WTC11 (cell line): ENCODE results near the gene TNXB. TPM values are rescaled to one million over a fixed set of nuclear protein-coding genes. Genes with fewer than 3 reads are reported as not detected.
"Not testable (repeated sequence)": the region's sequence is repeated elsewhere in the genome, so short reads cannot be mapped to it uniquely, and the experiment has no call there.

Source experiments
- ATAC-seq: fragments of 200-7000 bp; cut with Tn5 transposase; 2 replicates; pipeline ENCODE4 v1.10.0; 2021; ENCODE audit warnings: mild to moderate bottlenecking, moderate library complexity
- CTCF ChIA-PET: fragments of 300-600 bp; sonication (Branson Sonifier 250); formaldehyde crosslinking; loops from one replicate; lab custom pipeline; 2021; ENCODE audit warnings: antibody characterized with exemption; lab: Charles Lee
- POLR2A ChIA-PET: fragments of 350-600 bp; sonication (Branson Sonifier 250); formaldehyde crosslinking; loops from one replicate; lab custom pipeline; 2021; ENCODE audit warnings: antibody characterized with exemption; lab: Charles Lee
- DNase-seq: peaks from one replicate; pipeline ENCODE4 v3.0.0; 2021; ENCODE audit warnings: low spot score
- H3K27ac Mint-ChIP-seq: 2 replicates; pipeline ENCODE4 v1.8.0; 2021; ENCODE audit warnings: mixed read lengths
- H3K27me3 Mint-ChIP-seq: 2 replicates; pipeline ENCODE4 v1.8.0; 2021; ENCODE audit warnings: low read depth, mild to moderate bottlenecking, moderate library complexity, mixed read lengths
- H3K36me3 Mint-ChIP-seq: 2 replicates; pipeline ENCODE4 v1.8.0; 2021; ENCODE audit warnings: mixed read lengths
- H3K4me1 Mint-ChIP-seq: 2 replicates; pipeline ENCODE4 v1.8.0; 2022; ENCODE audit warnings: mixed read lengths
- H3K4me3 Mint-ChIP-seq: 2 replicates; pipeline ENCODE4 v1.8.0; 2021; ENCODE audit warnings: mild to moderate bottlenecking, moderate library complexity, mixed read lengths
- H3K9me3 Mint-ChIP-seq: 2 replicates; pipeline ENCODE4 v1.8.0; 2021; ENCODE audit warnings: mixed read lengths
- total RNA-seq: library from RNA; stranded (reverse); gene quantifications from 3 replicates; pipeline ENCODE4 v1.2.3, GENCODE V29; 2021

TNXB gene
- total RNA-seq, 1 experiment from 2014 or later, result 6.4 TPM

DNA sequence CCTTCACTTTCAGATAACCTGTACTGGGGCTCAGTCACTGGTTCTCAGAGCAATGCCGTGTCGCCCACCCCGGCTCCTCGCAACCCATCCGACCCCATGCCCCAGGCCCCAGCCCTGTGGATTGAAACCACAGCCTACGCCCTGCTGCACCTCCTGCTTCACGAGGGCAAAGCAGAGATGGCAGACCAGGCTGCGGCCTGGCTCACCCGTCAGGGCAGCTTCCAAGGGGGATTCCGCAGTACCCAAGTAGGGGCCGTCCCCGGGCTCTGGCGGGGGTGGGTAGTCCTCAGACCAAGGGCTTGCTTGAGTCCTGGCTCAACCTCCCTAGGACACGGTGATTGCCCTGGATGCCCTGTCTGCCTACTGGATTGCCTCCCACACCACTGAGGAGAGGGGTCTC, 79.6 kb downstream of the TNXB start:
- ATAC-seq, CTCF ChIA-PET: not testable (repeated sequence)

DNA sequence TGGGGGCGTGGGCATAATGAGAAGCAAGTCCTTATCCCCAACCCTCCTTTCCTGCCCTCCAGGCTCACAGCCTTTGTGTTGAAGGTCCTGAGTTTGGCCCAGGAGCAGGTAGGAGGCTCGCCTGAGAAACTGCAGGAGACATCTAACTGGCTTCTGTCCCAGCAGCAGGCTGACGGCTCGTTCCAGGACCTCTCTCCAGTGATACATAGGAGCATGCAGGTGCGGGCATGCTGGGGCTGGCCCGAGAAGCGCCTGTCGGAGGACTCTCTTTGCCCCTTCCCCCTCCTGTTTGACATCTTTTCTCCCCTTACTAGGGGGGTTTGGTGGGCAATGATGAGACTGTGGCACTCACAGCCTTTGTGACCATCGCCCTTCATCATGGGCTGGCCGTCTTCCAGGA, 80.5 kb downstream of the TNXB start:
- ATAC-seq, H3K9me3 Mint-ChIP-seq, DNase-seq, H3K27me3 Mint-ChIP-seq, CTCF ChIA-PET, H3K4me1 Mint-ChIP-seq, POLR2A ChIA-PET, H3K4me3 Mint-ChIP-seq, H3K36me3 Mint-ChIP-seq, H3K27ac Mint-ChIP-seq: not testable (repeated sequence)

More for the DNA sequence above, 79.6 kb downstream of the TNXB start:
- H3K4me1 Mint-ChIP-seq, POLR2A ChIA-PET, H3K9me3 Mint-ChIP-seq, H3K27ac Mint-ChIP-seq, H3K27me3 Mint-ChIP-seq, DNase-seq, H3K36me3 Mint-ChIP-seq, H3K4me3 Mint-ChIP-seq: not testable (repeated sequence)

DNA sequence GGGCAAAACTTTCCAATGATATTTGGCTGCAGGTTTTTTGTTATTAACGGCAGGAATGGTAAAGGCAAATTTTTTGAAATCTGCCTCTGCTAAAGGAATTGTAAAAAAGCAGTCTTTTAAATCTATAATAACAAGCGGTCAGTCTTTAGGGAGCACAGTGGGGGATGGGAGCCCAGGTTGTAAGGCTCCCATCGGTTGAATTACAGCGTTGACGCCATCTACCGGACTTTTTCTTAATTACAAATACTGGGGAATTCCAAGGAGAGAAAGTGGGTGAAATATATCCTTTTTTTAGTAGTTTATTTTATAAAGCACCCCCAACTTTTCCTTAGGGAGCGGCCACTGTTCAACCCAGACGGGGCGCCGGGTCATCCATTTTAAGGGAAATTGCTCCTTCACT, 87.0 kb downstream of the TNXB start:
- H3K9me3 Mint-ChIP-seq, H3K36me3 Mint-ChIP-seq, H3K27me3 Mint-ChIP-seq, H3K4me3 Mint-ChIP-seq, CTCF ChIA-PET, H3K4me1 Mint-ChIP-seq, POLR2A ChIA-PET, DNase-seq, H3K27ac Mint-ChIP-seq: not testable (repeated sequence)
- peak; percentile 80 for ATAC-seq

DNA sequence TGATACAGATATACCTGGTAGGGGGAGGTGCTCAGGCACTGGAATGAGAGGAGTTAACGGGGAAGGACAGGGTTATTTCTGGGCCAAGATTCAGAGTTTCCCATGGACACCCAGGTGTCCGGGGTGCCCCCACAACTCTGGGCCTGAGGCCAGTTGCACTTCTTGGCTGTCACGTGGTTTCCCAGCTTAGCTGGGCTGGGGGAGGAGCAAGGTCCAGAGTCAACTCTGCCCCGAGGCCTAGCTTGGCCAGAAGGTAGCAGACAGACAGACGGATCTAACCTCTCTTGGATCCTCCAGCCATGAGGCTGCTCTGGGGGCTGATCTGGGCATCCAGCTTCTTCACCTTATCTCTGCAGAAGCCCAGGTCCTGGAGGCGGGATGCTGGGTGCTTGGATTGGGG, 94.6 kb downstream of the TNXB start, which contains the start of gene C4B:
TSS of gene C4B (plus strand) at position 249 of the 400 bp plus-strand sequence. CDS start at position 300, 51 bp downstream.
- DNase-seq, H3K27me3 Mint-ChIP-seq, H3K27ac Mint-ChIP-seq, H3K9me3 Mint-ChIP-seq, H3K4me1 Mint-ChIP-seq, POLR2A ChIA-PET, ATAC-seq, CTCF ChIA-PET, H3K36me3 Mint-ChIP-seq, H3K4me3 Mint-ChIP-seq: not testable (repeated sequence)

DNA sequence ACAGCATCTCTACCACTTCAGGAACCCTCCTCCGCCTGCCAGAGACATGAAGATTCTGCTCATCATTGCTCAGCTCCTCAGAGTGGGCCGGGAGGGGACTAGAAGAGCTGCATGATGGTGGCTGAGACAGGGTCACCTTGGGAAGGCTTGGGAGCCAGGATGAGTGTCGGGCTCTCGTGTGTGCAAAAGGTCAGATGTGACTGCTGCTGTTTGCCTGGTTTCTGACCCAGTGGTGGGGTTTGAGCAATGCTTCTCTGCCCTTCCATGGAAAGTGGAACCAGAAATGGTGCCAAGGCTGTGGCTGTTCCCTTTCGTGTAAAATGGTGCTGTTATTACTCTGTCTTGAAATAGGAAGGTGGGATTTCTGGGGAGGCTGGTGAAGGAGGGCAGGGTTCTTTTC, 95.4 kb downstream of the TNXB start:
- H3K4me1 Mint-ChIP-seq, H3K27me3 Mint-ChIP-seq, DNase-seq, H3K4me3 Mint-ChIP-seq, ATAC-seq, CTCF ChIA-PET, H3K36me3 Mint-ChIP-seq, H3K27ac Mint-ChIP-seq, H3K9me3 Mint-ChIP-seq, POLR2A ChIA-PET: not testable (repeated sequence)

DNA sequence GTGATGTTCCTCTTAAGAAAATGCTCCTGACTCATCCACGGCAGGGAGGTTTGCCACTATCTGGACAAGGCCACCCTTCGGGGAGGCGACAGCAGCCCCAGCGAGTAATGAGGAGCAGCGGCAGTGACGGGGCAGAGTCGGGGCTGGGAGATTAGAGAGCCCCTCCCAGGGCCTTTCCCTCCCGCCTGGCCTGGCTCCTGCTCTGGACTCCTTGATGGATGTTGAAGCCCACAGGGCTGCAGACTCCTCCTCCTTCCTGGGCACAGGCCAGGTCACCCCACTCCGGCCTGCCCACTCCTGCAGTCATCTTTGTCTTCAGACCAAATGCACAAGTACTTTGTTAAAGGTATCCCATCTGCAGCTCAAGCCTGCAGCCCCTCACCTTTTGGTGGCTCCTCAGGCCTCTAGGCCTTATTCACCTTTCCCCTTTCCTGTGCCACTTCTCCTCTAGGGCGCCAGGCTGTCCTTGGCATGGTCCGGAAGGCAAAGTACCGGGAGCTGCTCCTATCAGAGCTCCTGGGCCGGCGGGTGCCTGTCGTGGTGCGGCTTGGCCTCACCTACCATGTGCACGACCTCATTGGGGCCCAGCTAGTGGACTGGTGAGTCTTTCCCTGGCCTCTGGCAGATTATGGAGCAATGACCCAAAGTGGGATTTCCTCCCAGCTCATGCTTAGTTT, 96.1 kb downstream of the TNXB start:
- H3K4me1 Mint-ChIP-seq, H3K36me3 Mint-ChIP-seq, ATAC-seq, POLR2A ChIA-PET, DNase-seq, H3K9me3 Mint-ChIP-seq, H3K4me3 Mint-ChIP-seq, H3K27ac Mint-ChIP-seq, H3K27me3 Mint-ChIP-seq, CTCF ChIA-PET: not testable (repeated sequence)

DNA sequence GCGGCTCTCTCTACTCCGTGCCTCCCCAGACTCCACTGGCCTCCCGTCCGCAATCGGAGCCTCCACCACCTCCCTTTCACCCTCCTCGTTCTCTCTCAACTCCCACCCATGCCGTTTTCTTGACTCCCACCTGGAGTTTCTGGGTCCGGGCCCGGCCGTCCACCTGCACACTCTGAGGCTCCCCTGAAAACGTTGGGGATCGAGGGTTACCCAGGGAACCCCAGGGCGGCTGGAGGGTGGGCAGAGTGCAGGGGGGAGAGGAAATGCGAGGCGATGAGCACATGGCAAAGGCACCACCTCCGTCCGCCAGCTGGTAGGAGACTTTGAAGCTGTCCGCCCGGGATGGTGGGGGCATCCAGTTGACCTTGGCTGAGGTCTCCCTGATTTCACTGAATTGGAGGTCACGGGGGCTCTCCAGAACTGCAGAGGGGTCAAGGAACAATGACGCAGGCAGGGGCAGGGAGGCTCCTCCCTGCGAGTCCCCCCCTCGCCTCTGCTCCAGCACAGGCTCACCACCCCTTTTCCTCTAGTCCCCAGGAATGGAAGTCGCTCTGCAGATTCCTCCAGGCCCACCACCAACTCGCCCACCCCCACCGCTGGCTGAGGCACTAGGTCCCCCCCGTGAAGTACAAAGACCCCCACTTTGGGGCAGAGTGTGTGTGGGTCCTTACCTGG, 98.1 kb downstream of the TNXB start:
- H3K4me3 Mint-ChIP-seq, H3K4me1 Mint-ChIP-seq, H3K27ac Mint-ChIP-seq, ATAC-seq, H3K36me3 Mint-ChIP-seq, CTCF ChIA-PET, DNase-seq, H3K27me3 Mint-ChIP-seq, POLR2A ChIA-PET, H3K9me3 Mint-ChIP-seq: not testable (repeated sequence)

DNA sequence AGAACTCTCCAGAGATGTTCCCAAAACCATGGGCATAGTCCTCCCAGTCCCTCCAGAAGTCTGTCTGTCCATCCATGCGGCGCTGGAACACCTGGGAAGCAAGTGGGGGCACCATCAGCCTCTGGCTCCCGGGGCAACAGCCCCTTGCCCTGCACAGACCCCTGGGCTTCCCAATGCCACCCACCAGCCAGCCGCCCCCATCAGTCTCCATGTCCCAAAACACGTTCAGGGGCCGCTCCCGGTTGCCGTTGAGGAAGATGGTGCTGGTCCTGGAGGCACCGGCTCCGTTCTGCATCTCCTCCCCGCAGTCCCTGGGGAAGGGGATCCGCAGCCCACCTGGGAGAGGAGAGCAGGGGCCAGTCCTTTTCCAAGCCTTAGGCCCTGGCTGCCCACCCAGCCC, 99.6 kb downstream of the TNXB start:
- CTCF ChIA-PET, H3K27ac Mint-ChIP-seq, H3K9me3 Mint-ChIP-seq, POLR2A ChIA-PET, DNase-seq, H3K4me1 Mint-ChIP-seq, ATAC-seq, H3K27me3 Mint-ChIP-seq, H3K4me3 Mint-ChIP-seq, H3K36me3 Mint-ChIP-seq: not testable (repeated sequence)

DNA sequence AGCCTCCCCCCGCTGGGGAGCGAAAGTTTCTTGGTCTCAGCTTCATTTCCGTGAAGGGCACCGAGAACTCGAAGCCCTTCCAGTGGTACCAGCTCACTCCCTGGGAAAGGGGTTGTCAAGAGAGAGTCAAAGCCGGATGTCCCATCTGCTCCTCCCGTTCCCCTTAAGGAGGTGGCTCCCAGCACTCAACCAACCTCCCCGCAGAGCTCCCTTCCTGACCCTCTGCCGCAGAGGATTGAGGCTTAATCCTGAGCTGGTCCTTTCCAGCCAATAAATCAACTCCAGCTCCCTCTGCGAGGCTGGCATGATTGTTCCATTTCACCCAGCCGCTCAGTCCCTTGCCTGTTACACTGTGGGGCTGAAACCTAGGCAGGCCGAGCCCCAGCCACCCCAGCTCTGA, 100.5 kb downstream of the TNXB start:
- H3K36me3 Mint-ChIP-seq, H3K27ac Mint-ChIP-seq, H3K27me3 Mint-ChIP-seq, POLR2A ChIA-PET, DNase-seq, H3K4me1 Mint-ChIP-seq, H3K4me3 Mint-ChIP-seq, H3K9me3 Mint-ChIP-seq, ATAC-seq, CTCF ChIA-PET: not testable (repeated sequence)

DNA sequence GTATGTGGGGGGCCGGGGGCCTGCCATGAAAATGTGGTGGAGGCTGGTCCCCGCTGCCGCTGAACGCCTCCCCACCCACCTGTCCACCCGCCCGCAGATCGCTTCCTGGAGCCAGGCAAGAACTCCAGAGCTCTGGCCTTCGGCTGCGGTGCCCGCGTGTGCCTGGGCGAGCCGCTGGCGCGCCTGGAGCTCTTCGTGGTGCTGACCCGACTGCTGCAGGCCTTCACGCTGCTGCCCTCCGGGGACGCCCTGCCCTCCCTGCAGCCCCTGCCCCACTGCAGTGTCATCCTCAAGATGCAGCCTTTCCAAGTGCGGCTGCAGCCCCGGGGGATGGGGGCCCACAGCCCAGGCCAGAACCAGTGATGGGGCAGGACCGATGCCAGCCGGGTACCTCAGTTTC, 101.1 kb downstream of the TNXB start:
- DNase-seq, H3K36me3 Mint-ChIP-seq, H3K27me3 Mint-ChIP-seq, POLR2A ChIA-PET, H3K4me1 Mint-ChIP-seq, H3K4me3 Mint-ChIP-seq, H3K9me3 Mint-ChIP-seq, CTCF ChIA-PET, H3K27ac Mint-ChIP-seq: not testable (repeated sequence)
- peak; percentile 25; the same call in 1 of the 2 replicates for ATAC-seq

DNA sequence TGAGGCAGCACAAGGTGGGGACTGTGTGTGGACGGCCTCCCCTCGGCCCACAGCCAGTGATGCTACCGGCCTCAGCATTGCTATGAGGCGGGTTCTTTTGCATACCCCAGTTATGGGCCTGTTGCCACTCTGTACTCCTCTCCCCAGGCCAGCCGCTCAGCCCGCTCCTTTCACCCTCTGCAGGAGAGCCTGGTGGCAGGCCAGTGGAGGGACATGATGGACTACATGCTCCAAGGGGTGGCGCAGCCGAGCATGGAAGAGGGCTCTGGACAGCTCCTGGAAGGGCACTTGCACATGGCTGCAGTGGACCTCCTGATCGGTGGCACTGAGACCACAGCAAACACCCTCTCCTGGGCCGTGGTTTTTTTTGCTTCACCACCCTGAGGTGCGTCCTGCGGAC, 102.1 kb downstream of the TNXB start:
- H3K36me3 Mint-ChIP-seq, POLR2A ChIA-PET, H3K9me3 Mint-ChIP-seq, H3K4me3 Mint-ChIP-seq, H3K27me3 Mint-ChIP-seq, DNase-seq, ATAC-seq, CTCF ChIA-PET, H3K27ac Mint-ChIP-seq, H3K4me1 Mint-ChIP-seq: not testable (repeated sequence)

DNA sequence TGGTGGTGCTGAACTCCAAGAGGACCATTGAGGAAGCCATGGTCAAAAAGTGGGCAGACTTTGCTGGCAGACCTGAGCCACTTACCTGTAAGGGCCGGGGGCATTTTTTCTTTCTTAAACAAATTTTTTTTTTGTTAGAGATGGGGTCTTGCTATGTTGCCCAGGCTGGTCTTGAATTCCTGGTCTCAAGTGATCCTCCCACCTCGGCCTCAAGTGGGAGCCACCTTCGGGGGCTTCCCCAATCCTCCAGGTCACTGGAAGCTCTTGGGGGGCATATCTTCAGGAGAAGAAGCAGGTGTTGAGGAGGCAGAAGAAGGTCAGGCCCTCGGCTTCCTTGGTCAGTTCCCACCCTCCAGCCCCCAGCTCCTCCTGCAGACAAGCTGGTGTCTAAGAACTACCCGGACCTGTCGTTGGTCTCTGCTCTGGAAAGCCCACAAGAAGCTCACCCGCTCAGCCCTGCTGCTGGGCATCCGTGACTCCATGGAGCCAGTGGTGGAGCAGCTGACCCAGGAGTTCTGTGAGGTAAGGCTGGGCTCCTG, 103.1 kb downstream of the TNXB start:
- H3K27me3 Mint-ChIP-seq, CTCF ChIA-PET, DNase-seq, H3K4me1 Mint-ChIP-seq, ATAC-seq, H3K27ac Mint-ChIP-seq, POLR2A ChIA-PET, H3K9me3 Mint-ChIP-seq, H3K36me3 Mint-ChIP-seq, H3K4me3 Mint-ChIP-seq: not testable (repeated sequence)
